SK-N-SH (cell line): ENCODE data around the gene ZNF641. TPM values are rescaled to one million over a fixed set of nuclear protein-coding genes. Genes with fewer than 3 reads are reported as not detected.
A peak's percentile ranks its signal among the peaks of the same experiment; 100 is the strongest.

ENCODE experiments used
- CTCF ChIA-PET: fragments of 300-600, 350-600 bp; formaldehyde crosslinking; extraction: SDS; loops from one replicate; lab custom pipeline; 2021; lab: Yijun Ruan, JAX
- POLR2A ChIA-PET: fragments of 350-600 bp; sonication (Branson Sonifier 250); formaldehyde crosslinking; extraction: SDS; loops from one replicate; lab custom pipeline; 2020; ENCODE audit warnings: antibody characterized with exemption, inconsistent platforms; lab: Yijun Ruan, JAX
- DNase-seq: peaks from one replicate; pipeline ENCODE4 v3.0.0; 2012
- H2AFZ ChIP-seq: fragments of 200-600 bp; sonication (generic); 2 replicates; pipeline ENCODE4 v1.8.1; 2016; ENCODE audit warnings: antibody characterized with exemption, mild to moderate bottlenecking, low read depth
- H3F3A ChIP-seq: fragments of 200-600 bp; sonication (generic); replicated peaks from 2 replicates; pipeline ENCODE3; 2016; ENCODE audit warnings: antibody characterized with exemption, mild to moderate bottlenecking; ENCODE audit not compliant: insufficient read depth
- H3K27ac ChIP-seq, 2 experiments: fragments of 200-500 bp in 1 of 2; fragments of 200-600 bp in 1 of 2; sonication (Bioruptor generic) in 1 of 2; sonication (generic), shearing (Covaris generic) in 1 of 2; 2 replicates each; pipeline versions ENCODE4 v1.5.1 to v1.6.1; 2014 to 2016; ENCODE audit warnings: low read depth in 2 of 2, inconsistent platforms in 1 of 2, low read length in 1 of 2, mild to moderate bottlenecking in 1 of 2, mixed read lengths in 1 of 2
- H3K27me3 ChIP-seq: fragments of 200-600 bp; sonication (generic), shearing (Covaris generic); 2 replicates; pipeline ENCODE4 v1.6.1; 2016; ENCODE audit warnings: mixed run types; ENCODE audit not compliant: insufficient read depth
- H3K36me3 ChIP-seq, 2 experiments: fragments of 200-500 bp in 1 of 2; fragments of 200-600 bp in 1 of 2; sonication (Bioruptor generic) in 1 of 2; sonication (generic) in 1 of 2; replicated peaks in 1 of 2; 2 replicates each; pipeline versions ENCODE3 to v1.5.1; 2014 to 2016; ENCODE audit warnings: low read length in 1 of 2, mild to moderate bottlenecking in 1 of 2; ENCODE audit not compliant: insufficient read depth in 2 of 2, control insufficient read depth in 1 of 2
- H3K4me1 ChIP-seq, 2 experiments: fragments of 200-500 bp in 1 of 2; fragments of 200-600 bp in 1 of 2; sonication (Bioruptor generic) in 1 of 2; sonication (generic), shearing (Covaris generic) in 1 of 2; 2 replicates each; pipeline versions ENCODE4 v1.5.1 to v1.6.1; 2014 to 2016; ENCODE audit warnings: low read depth in 1 of 2, low read length in 1 of 2, mixed run types in 1 of 2; ENCODE audit not compliant: insufficient read depth in 2 of 2, control insufficient read depth in 1 of 2
- H3K4me2 ChIP-seq: fragments of 200-600 bp; sonication (generic), shearing (Covaris generic); 2 replicates; pipeline ENCODE4 v1.6.1; 2017; ENCODE audit warnings: mixed run types
- H3K4me3 ChIP-seq, 2 experiments: fragments of 200-500 bp in 1 of 2; fragments of 200-600 bp in 1 of 2; sonication (Bioruptor generic) in 1 of 2; sonication (generic), shearing (Covaris generic) in 1 of 2; 2 replicates each; pipeline versions ENCODE4 v1.5.1 to v1.8.1; 2014 to 2016; ENCODE audit warnings: low read depth in 2 of 2, inconsistent platforms in 1 of 2, low read length in 1 of 2, mild to moderate bottlenecking in 1 of 2, mixed read lengths in 1 of 2, moderate library complexity in 1 of 2
- H3K79me2 ChIP-seq: fragments of 200-600 bp; sonication (generic); 2 replicates; pipeline ENCODE4 v1.8.1; 2017; ENCODE audit warnings: mild to moderate bottlenecking; ENCODE audit not compliant: insufficient read depth
- H3K9ac ChIP-seq: fragments of 200-600 bp; sonication (generic); 2 replicates; pipeline ENCODE4 v1.6.1; 2017; ENCODE audit warnings: mixed run types
- H3K9me2 ChIP-seq: fragments of 200-600 bp; sonication (generic); 2 replicates; pipeline ENCODE4 v1.6.1; 2017; ENCODE audit warnings: mixed run types
- H3K9me3 ChIP-seq: fragments of 200-600 bp; sonication (generic); 2 replicates; pipeline ENCODE4 v1.6.1; 2017; ENCODE audit warnings: mixed run types, mild to moderate bottlenecking, moderate library complexity
- H4K20me1 ChIP-seq: fragments of 200-600 bp; sonication (generic); 2 replicates; pipeline ENCODE4 v1.6.1; 2017; ENCODE audit warnings: mild to moderate bottlenecking, mixed run types; ENCODE audit not compliant: insufficient read depth
- CTCF ChIP-seq: fragments of 200-600 bp; sonication (generic); IDR thresholded peaks from 2 replicates; pipeline ENCODE4 v1.6.1; 2017; ENCODE audit warnings: antibody characterized with exemption, mild to moderate bottlenecking, moderate library complexity
- ELF1 ChIP-seq: IDR thresholded peaks from 2 replicates; pipeline ENCODE4 v1.4.0; 2012
- FOSL2 ChIP-seq: IDR thresholded peaks from 2 replicates; pipeline ENCODE4 v1.4.0; 2012; ENCODE audit warnings: low read depth, mild to moderate bottlenecking, moderate library complexity, borderline replicate concordance
- GABPA ChIP-seq: IDR thresholded peaks from 2 replicates; pipeline ENCODE4 v1.4.0; 2012; ENCODE audit warnings: low read depth, mild to moderate bottlenecking
- MEF2A ChIP-seq: IDR thresholded peaks from 2 replicates; pipeline ENCODE4 v1.4.0; 2012; ENCODE audit warnings: low read depth, borderline replicate concordance
- NRF1 ChIP-seq: IDR thresholded peaks from 2 replicates; pipeline ENCODE4 v1.6.1; 2012; ENCODE audit warnings: low read depth, mild to moderate bottlenecking, low read length
- POLR2AphosphoS5 ChIP-seq: IDR thresholded peaks from 2 replicates; pipeline ENCODE4 v1.6.1; 2012; ENCODE audit warnings: low read depth, low read length
- RCOR1 ChIP-seq: fragments of 150-350 bp; IDR thresholded peaks from 2 replicates; pipeline ENCODE4 v1.6.1; 2017; ENCODE audit warnings: antibody characterized with exemption, low read length
- RXRA ChIP-seq: IDR thresholded peaks from 2 replicates; pipeline ENCODE4 v1.4.0; 2012; ENCODE audit warnings: low read depth, mild to moderate bottlenecking, borderline replicate concordance
- SIN3A ChIP-seq: IDR thresholded peaks from 2 replicates; pipeline ENCODE4 v1.6.1; 2012; ENCODE audit warnings: low read depth, mild to moderate bottlenecking, low read length, moderate library complexity, borderline replicate concordance
- TAF1 ChIP-seq: IDR thresholded peaks from 2 replicates; pipeline ENCODE4 v1.6.1; 2012; ENCODE audit warnings: low read depth, mild to moderate bottlenecking, low read length, moderate library complexity, borderline replicate concordance
- TCF12 ChIP-seq: IDR thresholded peaks from 2 replicates; pipeline ENCODE4 v1.4.0; 2012
- YY1 ChIP-seq: IDR thresholded peaks from 2 replicates; pipeline ENCODE4 v1.4.0; 2012; ENCODE audit warnings: low read depth, mild to moderate bottlenecking
- ZBTB33 ChIP-seq: IDR thresholded peaks from 2 replicates; pipeline ENCODE4 v1.4.0; 2012; ENCODE audit warnings: low read depth, borderline replicate concordance
- WGBS: methylation state at CpG from one replicate; pipeline ENCODE4 v1.1.6; 2017; ENCODE audit warnings: low lambda C conversion rate; 5-methylcytosine and 5-hydroxymethylcytosine counted together
- polyA plus RNA-seq, 3 experiments: library from polyadenylated mRNA; depleted of rRNA; stranded (reverse); fragments of >200 nt; gene quantifications; 2 replicates each; pipeline ENCODE4 v1.2.3, GENCODE V29; 2012
- TF ChIP-seq, protein P1 (sequence below): IDR thresholded peaks from 2 replicates; pipeline ENCODE4 v1.4.0; 2012; ENCODE audit warnings: low read depth, borderline replicate concordance
- TF ChIP-seq, protein P2 (sequence below): IDR thresholded peaks from 2 replicates; pipeline ENCODE4 v1.4.0; 2012; ENCODE audit warnings: low read depth

The ZNF641 gene
- polyA plus RNA-seq, 1 of the 3 experiments (the other 2 are of a cell fraction), result 1.9 TPM

DNA sequence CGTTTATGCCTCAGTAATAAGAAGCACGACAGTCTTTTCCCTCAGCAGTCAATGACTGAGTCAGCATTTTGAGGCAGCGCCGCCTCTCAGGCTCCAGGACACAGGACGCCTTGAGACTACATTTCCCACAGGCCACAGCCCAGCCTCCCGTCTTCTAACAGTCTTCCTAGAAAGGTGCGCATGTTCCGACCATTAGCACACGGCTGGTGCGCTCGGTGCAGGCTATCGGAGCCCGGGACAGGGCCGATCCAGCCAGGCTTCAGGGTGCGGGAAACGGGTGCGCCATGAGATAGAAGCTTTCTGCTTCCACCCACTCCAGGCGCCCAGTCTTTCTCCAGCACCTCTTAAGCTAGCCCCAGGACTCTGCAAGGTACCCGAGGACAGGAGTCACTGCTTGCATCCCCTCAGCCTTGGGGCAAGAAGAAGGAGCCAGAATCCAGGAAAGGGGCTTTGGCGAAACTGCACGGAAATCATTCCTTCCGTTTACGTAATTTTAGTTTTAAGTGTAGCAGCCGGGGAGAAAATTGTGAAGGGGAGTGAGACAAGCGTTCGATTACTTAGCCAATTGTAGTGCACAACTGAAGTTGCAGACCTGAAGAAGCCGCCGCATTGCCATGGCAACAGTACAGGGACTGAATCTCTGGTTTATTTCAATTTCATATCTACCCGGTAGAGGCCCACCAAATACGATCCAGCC lies 54.0 kb downstream of the ZNF641 start:
- Histone ChIP-seq H3K9me3 (no peaks in the 10 kb centered on the region), H3K4me2 (peak overlapping the region; percentile 72), H3K27ac (no peak overlapping the region), H3K79me2 (no peaks in the 10 kb centered on the region), H2AFZ (peak overlapping the region; percentile 86), H3K9ac (no peak overlapping the region), H4K20me1 (no peaks in the 10 kb centered on the region), H3K4me1 (no peaks in the 10 kb centered on the region; a peak in 1 of 4 replicates), H3K4me3 (peak overlapping the region; percentile 52 to 57), H3K9me2 (no peaks in the 10 kb centered on the region), H3K27me3 (no peaks in the 10 kb centered on the region), H3F3A (no peaks in the 10 kb centered on the region), H3K36me3 (no peaks in the 10 kb centered on the region)
- CTCF ChIA-PET, result interaction anchor here (0.7 to 1.6 kb wide), 2 partner anchors 65 to 114 kb away, joined by 3 read pairs; no protein-coding TSS in a partner anchor
- POLR2A ChIA-PET, result no interaction called here
- 14% methylated on average over 24 of the region's 30 CpGs for WGBS
- peak; percentile 56 for DNase-seq
- peak; percentile 65 for TF ChIP-seq NRF1
- TF ChIP-seq, protein P1, sequence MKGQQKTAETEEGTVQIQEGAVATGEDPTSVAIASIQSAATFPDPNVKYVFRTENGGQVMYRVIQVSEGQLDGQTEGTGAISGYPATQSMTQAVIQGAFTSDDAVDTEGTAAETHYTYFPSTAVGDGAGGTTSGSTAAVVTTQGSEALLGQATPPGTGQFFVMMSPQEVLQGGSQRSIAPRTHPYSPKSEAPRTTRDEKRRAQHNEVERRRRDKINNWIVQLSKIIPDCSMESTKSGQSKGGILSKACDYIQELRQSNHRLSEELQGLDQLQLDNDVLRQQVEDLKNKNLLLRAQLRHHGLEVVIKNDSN, result no peak
- TF ChIP-seq ELF1, result peak; percentile 50; the same call in 1 of the 2 replicates
- no peak for TF ChIP-seq RXRA
- TF ChIP-seq, protein P2, sequence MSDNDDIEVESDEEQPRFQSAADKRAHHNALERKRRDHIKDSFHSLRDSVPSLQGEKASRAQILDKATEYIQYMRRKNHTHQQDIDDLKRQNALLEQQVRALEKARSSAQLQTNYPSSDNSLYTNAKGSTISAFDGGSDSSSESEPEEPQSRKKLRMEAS, result 0 out of 2 replicates have a peak, but pooled peaks have one; percentile 38

DNA sequence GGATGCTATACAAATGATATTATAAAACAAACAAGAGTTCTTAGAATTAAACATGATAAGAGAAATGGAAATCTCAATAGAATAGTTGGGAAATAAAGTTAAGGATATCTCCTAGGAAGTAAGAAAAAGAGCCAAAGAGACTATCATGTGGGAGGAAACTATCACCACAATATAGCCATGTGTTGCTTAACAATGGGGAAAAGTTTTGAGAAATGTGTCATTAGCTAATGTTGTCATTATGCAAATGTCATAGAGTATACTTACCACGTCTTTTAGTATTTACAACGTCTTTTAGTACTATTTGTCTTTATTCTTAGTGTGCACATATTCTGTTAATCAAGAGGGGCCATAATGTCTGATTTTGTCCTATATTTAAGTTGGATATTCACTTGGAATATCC lies 58.7 kb downstream of the ZNF641 start:
- H3K4me2 ChIP-seq, result no peak overlapping the region
- no peak for DNase-seq
- 7% methylated on average over 2 of the region's 2 CpGs for WGBS
- no peak overlapping the region for H3K9ac ChIP-seq
- no peaks in the 10 kb centered on the region for H3F3A ChIP-seq
- no peaks in the 10 kb centered on the region for H3K9me2 ChIP-seq
- H3K27me3 ChIP-seq, result no peaks in the 10 kb centered on the region
- no peaks in the 10 kb centered on the region for H3K9me3 ChIP-seq
- H2AFZ ChIP-seq, result no peak overlapping the region
- CTCF ChIA-PET, result no interaction called here
- no peaks in the 10 kb centered on the region for H3K4me1 ChIP-seq
- no peaks in the 10 kb centered on the region for H3K79me2 ChIP-seq
- H3K27ac ChIP-seq, result no peak overlapping the region
- no peaks in the 10 kb centered on the region for H3K36me3 ChIP-seq
- H3K4me3 ChIP-seq, result no peak overlapping the region
- POLR2A ChIA-PET, result no interaction called here
- H4K20me1 ChIP-seq, result no peaks in the 10 kb centered on the region
- TF ChIP-seq SIN3A (no peak), TCF12 (no peak), RXRA (no peak), ZBTB33 (no peak), ELF1 (no peak), GABPA (no peak), FOSL2 (no peak), YY1 (no peak), TAF1 (no peak), POLR2AphosphoS5 (no peak), RCOR1 (no peak), CTCF (no peak), MEF2A (no peak)
- TF ChIP-seq, protein P1, result no peak
- TF ChIP-seq, protein P2, result no peak
